Caco-2 (cell line): ENCODE measurements around the gene NLGN1. TPM values are rescaled to one million over a fixed set of nuclear protein-coding genes. Genes with fewer than 3 reads are reported as not detected.

ENCODE experiments used
- BruUV-seq: library from RNA; stranded (reverse); fragments of 400-500 nt; replicated peaks from 2 replicates; lab custom pipeline; 2021; lab: Mats Ljungman, UMichigan
- CTCF ChIA-PET: fragments of 300-600 bp; sonication (Branson Sonifier 250); formaldehyde crosslinking; loops from one replicate; lab custom pipeline; 2022; ENCODE audit warnings: antibody characterized with exemption; lab: Charles Lee
- POLR2A ChIA-PET: fragments of 300-600 bp; sonication (Branson Sonifier 250); formaldehyde crosslinking; loops from one replicate; lab custom pipeline; 2022; ENCODE audit warnings: antibody characterized with exemption; lab: Charles Lee
- DNase-seq, 2 experiments: peaks; one replicate each; pipeline versions ENCODE4 v3.0.0 to v3.0.0-alpha.2; 2020 to 2022
- H3K27me3 ChIP-seq: replicated peaks from 2 replicates; pipeline ENCODE4 v1.6.0; 2011; ENCODE audit warnings: low read length; ENCODE audit not compliant: control insufficient read depth, insufficient read depth
- H3K36me3 ChIP-seq: 2 replicates; pipeline ENCODE4 v1.5.1; 2011; ENCODE audit warnings: low read length; ENCODE audit not compliant: control insufficient read depth, insufficient read depth
- H3K4me1 ChIP-seq: fragments of 250-450 bp; sonication (Bioruptor Pico); 2 replicates; pipeline ENCODE4 v1.5.1; 2020; ENCODE audit warnings: mild to moderate bottlenecking
- H3K4me3 ChIP-seq: 2 replicates; pipeline ENCODE4 v1.5.1; 2011; ENCODE audit warnings: low read depth, mild to moderate bottlenecking, control low read depth, low read length
- H3K9me3 ChIP-seq: fragments of 250-450 bp; sonication (Bioruptor Pico); 2 replicates; pipeline ENCODE4 v1.5.1; 2020; ENCODE audit warnings: mild to moderate bottlenecking, moderate library complexity
- H3K27ac Mint-ChIP-seq: one replicate; pipeline ENCODE4 v1.8.0; 2022; ENCODE audit warnings: mixed read lengths; ENCODE audit not compliant: unreplicated experiment
- H3K27me3 Mint-ChIP-seq: one replicate; pipeline ENCODE4 v1.8.0; 2022; ENCODE audit warnings: mixed read lengths; ENCODE audit not compliant: insufficient read depth, unreplicated experiment
- H3K36me3 Mint-ChIP-seq: one replicate; pipeline ENCODE4 v1.8.0; 2022; ENCODE audit warnings: mild to moderate bottlenecking, mixed read lengths; ENCODE audit not compliant: insufficient read depth, unreplicated experiment
- H3K4me1 Mint-ChIP-seq: one replicate; pipeline ENCODE4 v1.8.0; 2022; ENCODE audit warnings: low read depth, mixed read lengths; ENCODE audit not compliant: unreplicated experiment
- H3K4me3 Mint-ChIP-seq: one replicate; pipeline ENCODE4 v1.8.0; 2022; ENCODE audit warnings: mild to moderate bottlenecking, moderate library complexity, mixed read lengths; ENCODE audit not compliant: unreplicated experiment
- H3K9me3 Mint-ChIP-seq: one replicate; pipeline ENCODE4 v1.8.0; 2022; ENCODE audit warnings: mixed read lengths; ENCODE audit not compliant: unreplicated experiment
- CTCF ChIP-seq, 2 experiments: fragments of 200-600 bp in 1 of 2; IDR thresholded peaks; 1 replicate in 1 of 2; 2 replicates in 1 of 2; pipeline versions ENCODE4 v1.5.1 to v1.8.0; 2011 to 2022; ENCODE audit warnings: antibody characterized with exemption in 1 of 2, control low read depth in 1 of 2, inconsistent platforms in 1 of 2, low read depth in 1 of 2, low read length in 1 of 2, mild to moderate bottlenecking in 1 of 2, moderate library complexity in 1 of 2; ENCODE audit not compliant: insufficient read depth in 1 of 2, severe bottlenecking in 1 of 2, unreplicated experiment in 1 of 2
- intact Hi-C: fragments of 100-400 bp; cut with micrococcal nuclease; formaldehyde crosslinking; loops from one replicate; pipeline ENCODE4 v1.10.0; 2022; ENCODE audit not compliant: unreplicated experiment
- total RNA-seq: library from RNA; stranded (reverse); gene quantifications from 2 replicates; pipeline ENCODE4 v1.2.3, GENCODE V29; 2022

Gene NLGN1
- total RNA-seq, 1 experiment from 2014 or later = not detected

DNA sequence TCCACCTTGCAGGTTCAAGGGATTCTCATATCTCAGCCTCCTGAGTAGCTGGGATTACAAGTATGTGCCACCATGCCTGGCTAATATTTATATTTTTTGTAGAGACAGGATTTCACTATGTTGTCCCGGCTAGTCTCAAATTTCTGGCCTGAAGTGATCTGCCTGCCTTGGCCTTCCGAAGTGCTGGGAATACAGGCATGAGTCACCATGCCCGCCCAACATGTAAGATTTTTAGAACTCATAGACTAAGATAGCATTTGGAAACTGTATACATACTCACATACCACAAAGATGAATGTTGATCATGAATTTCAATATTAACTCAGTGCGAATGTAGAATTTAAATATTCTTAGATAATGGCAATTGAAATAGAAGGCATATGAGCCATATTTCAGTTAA is 718.9 kb downstream of the NLGN1 start:
- Histone ChIP-seq H3K9me3 (no peaks in the 10 kb centered on the region), H3K27me3 (no peaks in the 10 kb centered on the region), H3K36me3 (no peaks in the 10 kb centered on the region), H3K4me3 (no peak overlapping the region), H3K4me1 (no peaks in the 10 kb centered on the region)
- Mint-ChIP-seq H3K27me3 (no peaks in the 10 kb centered on the region), H3K4me3 (no peak overlapping the region), H3K36me3 (no peaks in the 10 kb centered on the region), H3K9me3 (no peaks in the 10 kb centered on the region), H3K27ac (no peak overlapping the region), H3K4me1 (no peaks in the 10 kb centered on the region)
- TF ChIP-seq CTCF (IDR thresholded peaks at IDR 0.05; ENCODE audit: insufficient read depth in 1 of 2, low read depth in 1 of 2, low read length in 1 of 2, severe bottlenecking in 1 of 2, unreplicated experiment in 1 of 2) = no peak
- no TSS peak for BruUV-seq
- ChIA-PET POLR2A (no interaction called here), CTCF (no interaction called here)
- DNase-seq = no peak
- intact Hi-C loops = no loop called here

- peaks cover 14% of the 10 kb centered on the region for H3K4me1 Mint-ChIP-seq
- no peak overlapping the region for H3K4me3 ChIP-seq
- DNase-seq = no peak
- H3K27me3 ChIP-seq = no peaks in the 10 kb centered on the region
- BruUV-seq = no TSS peak
- no peaks in the 10 kb centered on the region for H3K27me3 Mint-ChIP-seq
- H3K9me3 Mint-ChIP-seq = no peaks in the 10 kb centered on the region
- no peak overlapping the region for H3K4me3 Mint-ChIP-seq
- CTCF ChIA-PET = no interaction called here
- no peaks in the 10 kb centered on the region for H3K36me3 ChIP-seq
- H3K27ac Mint-ChIP-seq = no peak overlapping the region
- H3K4me1 ChIP-seq = no peaks in the 10 kb centered on the region
- no peaks in the 10 kb centered on the region for H3K36me3 Mint-ChIP-seq
- intact Hi-C loops = loop anchor here (10.0 kb wide), 1 partner anchor 224 kb away; no protein-coding TSS in a partner anchor
- POLR2A ChIA-PET = no interaction called here
- H3K9me3 ChIP-seq = no peaks in the 10 kb centered on the region
- TF ChIP-seq CTCF (IDR thresholded peaks at IDR 0.05; ENCODE audit: insufficient read depth in 1 of 2, low read depth in 1 of 2, low read length in 1 of 2, severe bottlenecking in 1 of 2, unreplicated experiment in 1 of 2) = no peak
Measured at GRCh38 chr3:174120997-174121396, 723.5 kb downstream of the NLGN1 start.

- no peak overlapping the region for H3K4me3 ChIP-seq
- DNase-seq = no peak
- no peaks in the 10 kb centered on the region for H3K9me3 ChIP-seq
- no peak overlapping the region for H3K27ac Mint-ChIP-seq
- no peaks in the 10 kb centered on the region for H3K36me3 Mint-ChIP-seq
- peaks cover 19% of the 10 kb centered on the region for H3K4me1 Mint-ChIP-seq
- no peaks in the 10 kb centered on the region for H3K9me3 Mint-ChIP-seq
- no TSS peak for BruUV-seq
- H3K4me1 ChIP-seq = no peaks in the 10 kb centered on the region
- H3K4me3 Mint-ChIP-seq = no peak overlapping the region
- ChIA-PET CTCF (no interaction called here), POLR2A (no interaction called here)
- H3K27me3 ChIP-seq = no peaks in the 10 kb centered on the region
- TF ChIP-seq CTCF (IDR thresholded peaks at IDR 0.05; ENCODE audit: insufficient read depth in 1 of 2, low read depth in 1 of 2, low read length in 1 of 2, severe bottlenecking in 1 of 2, unreplicated experiment in 1 of 2) = no peak
- intact Hi-C loops = loop anchor here (10.0 kb wide), 1 partner anchor 222 kb away; no protein-coding TSS in a partner anchor
- no peaks in the 10 kb centered on the region for H3K27me3 Mint-ChIP-seq
- H3K36me3 ChIP-seq = no peaks in the 10 kb centered on the region
Measured at GRCh38 chr3:174122411-174122810, 724.9 kb downstream of the NLGN1 start.
